ENCODE measurements around the gene VPS16. TPM values are rescaled to one million over a fixed set of nuclear protein-coding genes. Genes with fewer than 3 reads are reported as not detected.
"Not testable (repeated sequence)": the region's sequence is repeated elsewhere in the genome, so short reads cannot be mapped to it uniquely, and the experiment has no call there.

VPS16 gene
- total RNA-seq, 2 experiments from 2014 or later = 44.7 to 45.0 TPM

DNA sequence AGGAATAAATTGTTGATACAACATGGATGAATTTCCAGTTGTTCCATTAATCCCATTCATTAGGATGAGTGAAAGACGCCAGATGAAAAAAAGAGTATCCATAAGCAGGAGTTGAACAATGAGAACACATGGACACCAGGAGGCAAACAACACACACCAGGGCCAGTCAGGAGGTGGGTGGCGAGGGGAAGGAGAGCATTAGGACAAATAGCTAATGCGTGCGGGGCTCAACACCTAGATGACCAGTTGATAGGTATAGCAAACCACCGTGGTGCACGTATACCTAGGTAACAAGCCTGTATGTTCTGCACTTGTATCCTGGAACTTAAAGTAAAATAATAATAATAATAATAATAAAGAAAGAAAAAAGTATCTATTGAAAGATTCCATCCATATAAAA, 11.2 kb upstream of the VPS16 start:
- CTCF ChIA-PET = no interaction called here
- POLR2A ChIA-PET = no interaction called here

DNA sequence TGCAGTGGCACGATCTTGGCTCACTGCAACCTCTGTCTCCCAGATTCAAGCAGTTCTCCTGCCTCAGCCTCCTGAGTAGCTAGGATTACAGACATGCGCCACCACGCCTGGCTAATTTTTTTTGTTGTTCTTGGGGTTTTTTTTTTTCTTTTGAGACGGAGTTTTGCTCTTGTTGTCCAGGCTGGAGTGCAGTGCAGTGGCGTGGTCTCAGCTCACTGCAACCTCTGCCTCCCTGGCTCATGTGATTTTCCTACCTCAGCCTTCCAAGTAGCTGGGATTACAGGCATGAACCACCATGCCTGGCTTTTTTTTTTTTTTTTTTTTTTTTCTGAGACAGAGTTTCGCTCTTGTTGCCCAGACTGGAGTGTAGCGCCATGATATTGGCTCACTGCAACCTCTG, 9.3 kb upstream of the VPS16 start:
- CTCF ChIA-PET = not testable (repeated sequence)
- POLR2A ChIA-PET = interaction anchor here (0.6 kb wide), 1 partner anchor 388 kb away, joined by 3 read pairs; no protein-coding TSS in a partner anchor

DNA sequence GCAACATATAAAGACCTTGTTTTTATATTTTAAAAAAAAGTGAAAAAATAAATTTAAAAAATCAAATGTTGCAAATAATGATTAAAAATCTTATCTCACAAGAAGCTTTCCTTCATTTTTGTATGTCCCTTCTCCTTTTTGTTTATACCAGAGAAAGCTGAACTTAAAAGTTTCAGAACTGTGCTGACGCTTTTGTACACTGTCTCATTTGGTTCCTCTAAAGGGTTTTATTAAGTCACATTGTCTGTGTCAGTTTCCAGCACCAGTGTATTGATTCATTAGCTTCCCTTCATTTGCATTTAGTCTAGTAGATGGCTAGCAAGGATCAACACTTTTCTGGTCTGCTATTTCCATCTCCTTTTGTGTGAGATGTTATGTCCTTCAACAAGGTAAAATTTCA, 6.8 kb upstream of the VPS16 start:
- CTCF ChIA-PET = interaction anchor here (1.2 to 1.3 kb wide), 2 partner anchors 31 to 147 kb away, joined by 3 to 6 read pairs; no protein-coding TSS in a partner anchor

DNA sequence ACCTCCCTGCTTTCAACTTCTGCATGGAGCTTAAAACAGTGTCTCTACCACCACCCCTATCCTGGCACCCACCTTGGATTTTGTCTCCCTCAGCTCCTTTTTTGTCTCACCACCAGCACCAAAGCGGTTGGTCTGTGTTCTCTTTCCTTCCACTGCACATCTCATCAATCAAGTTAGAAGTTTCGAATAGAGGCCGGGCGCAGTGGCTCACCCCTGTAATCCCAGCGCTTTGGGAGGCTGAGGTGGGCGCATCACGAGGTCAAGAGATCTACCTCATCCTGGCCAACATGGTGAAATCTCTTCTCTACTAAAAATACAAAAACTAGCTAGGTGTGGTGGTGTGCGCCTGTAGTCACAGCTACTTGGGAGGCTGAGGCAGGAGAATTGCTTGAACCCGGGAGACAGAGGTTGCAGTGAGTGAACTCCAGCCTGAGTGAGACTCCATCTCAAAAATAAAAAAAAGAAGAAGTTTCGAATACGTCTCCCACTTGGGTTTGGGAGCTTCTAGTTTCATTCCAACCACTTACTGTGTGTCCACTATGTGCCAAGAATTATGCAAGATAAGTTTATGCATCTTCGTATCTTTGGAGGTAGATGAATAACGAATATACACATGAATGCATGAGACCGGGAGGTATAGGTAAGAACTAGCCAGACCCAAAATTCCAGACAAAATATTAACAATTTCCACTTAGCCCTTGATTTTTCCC, 6.0 kb upstream of the VPS16 start:
- CTCF ChIA-PET = interaction anchor here (1.2 to 1.3 kb wide), 2 partner anchors 30 to 148 kb away, joined by 3 to 6 read pairs; no protein-coding TSS in a partner anchor
- POLR2A ChIA-PET = no interaction called here

More for the DNA sequence above, 6.8 kb upstream of the VPS16 start:
- POLR2A ChIA-PET = no interaction called here

DNA sequence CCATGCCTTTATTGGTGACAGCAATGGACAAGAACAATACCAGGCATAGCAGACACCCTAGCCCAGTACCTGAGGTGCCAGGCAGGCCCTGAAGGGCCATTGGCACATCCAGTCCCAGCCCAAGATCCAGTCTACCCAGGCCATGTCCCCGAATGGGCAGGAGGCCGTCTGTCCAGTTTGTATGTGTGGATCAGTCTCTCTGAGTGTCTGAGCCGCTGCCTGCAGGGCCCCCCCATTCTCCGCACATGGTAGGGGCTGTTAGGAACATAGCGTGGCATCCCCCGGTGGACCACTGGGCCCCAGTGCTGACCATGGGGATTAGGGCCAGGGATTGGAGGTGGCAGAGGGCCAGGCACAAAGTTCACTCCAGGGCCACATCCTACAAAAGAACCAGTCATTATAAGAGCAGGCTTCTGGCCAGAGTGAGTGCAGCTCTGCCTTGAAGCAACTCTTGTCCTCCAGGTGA, 5.2 kb upstream of the VPS16 start:
- ChIA-PET CTCF (no interaction called here), POLR2A (no interaction called here)

DNA sequence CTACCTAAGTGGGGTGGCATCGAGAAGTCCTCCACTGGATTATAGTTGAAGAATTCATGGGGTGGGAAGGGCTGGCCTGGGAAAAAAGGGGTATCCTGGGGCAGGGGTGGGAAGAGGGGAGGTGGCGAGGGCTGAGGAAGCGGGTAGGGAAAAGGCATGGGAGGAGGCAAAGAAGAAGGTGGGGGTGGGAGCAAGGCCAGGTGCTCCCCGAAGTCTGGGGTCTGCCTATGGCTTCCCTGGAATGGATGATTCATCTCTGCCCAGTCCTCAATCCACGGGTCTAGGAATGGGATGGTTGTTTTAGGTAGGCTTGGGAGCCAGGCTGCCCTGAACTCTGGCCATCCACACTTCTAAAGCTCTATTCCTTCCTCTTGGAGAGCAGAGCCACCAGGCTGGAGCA, 4.5 kb upstream of the VPS16 start:
- ChIA-PET POLR2A (no interaction called here), CTCF (no interaction called here)

DNA sequence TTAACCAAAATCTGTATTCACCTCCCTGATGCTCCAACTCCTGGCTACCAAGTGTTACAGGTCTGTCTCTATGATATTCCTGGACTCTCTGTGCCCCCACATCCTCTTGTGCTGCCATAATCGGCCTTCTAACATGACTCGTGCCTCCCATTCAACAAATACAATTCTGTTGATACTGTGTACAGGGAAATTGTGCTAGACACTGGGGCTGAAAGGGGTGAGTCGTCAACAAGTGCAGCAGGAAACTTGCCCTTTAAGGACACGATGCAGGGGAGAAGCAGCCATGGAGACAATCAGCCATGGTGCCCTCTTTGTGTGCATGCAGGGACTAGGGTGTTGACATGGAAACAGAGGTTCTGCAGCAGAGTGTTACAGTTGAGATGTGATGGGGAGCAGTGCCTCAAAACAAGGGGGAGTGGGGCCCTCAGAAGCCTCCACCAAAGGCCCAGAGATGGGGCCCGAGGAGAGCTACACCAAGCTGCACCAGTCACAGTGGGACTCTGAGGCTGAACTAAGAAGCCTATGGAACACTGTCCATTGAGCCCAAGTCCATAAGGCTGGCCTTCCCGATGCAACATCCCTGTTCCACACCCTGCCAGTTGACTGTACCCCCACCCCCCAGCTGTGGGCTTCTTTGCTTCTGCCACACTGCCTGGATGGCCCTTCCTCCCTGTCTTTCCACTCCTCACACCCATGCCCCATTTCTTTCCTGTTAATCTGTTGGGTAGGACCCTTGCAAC, 3.2 kb upstream of the VPS16 start:
- ChIA-PET CTCF (interaction anchor here (0.6 kb wide), 1 partner anchor 950 kb away, joined by 3 read pairs; no protein-coding TSS in a partner anchor), POLR2A (no interaction called here)

DNA sequence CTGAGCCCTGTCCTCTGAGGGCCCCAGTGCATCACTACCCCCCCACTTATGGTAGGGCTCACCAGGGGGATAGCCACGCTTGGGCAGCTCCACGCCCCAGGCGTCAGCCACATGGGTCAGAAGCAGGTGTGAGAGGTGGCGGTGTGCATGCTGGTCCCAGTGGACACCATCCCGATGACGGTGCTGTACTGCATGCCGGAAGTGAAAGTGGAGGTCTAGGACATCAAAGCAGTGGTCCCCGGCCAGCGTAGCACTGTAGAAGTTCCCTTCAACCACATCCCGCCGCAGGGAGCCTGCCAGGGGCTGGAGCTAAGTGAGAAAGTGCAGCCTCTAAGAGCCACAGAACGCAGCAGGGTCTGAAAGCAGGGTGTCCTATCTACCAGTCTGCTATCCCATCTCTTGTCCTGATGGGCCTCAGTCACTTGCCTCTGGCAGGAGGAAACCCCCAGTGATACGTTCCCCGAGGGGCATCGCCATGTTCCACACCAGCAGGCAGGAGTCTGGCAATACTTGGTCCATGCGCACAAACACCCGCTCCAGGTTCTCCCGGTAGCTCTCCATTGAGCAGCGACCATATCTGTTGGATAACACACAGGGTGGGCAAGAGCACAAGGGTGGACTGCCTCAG, 2.3 kb upstream of the VPS16 start:
- ChIA-PET CTCF (interaction anchor here (0.6 kb wide), 1 partner anchor 949 kb away, joined by 3 read pairs; no protein-coding TSS in a partner anchor), POLR2A (no interaction called here)

DNA sequence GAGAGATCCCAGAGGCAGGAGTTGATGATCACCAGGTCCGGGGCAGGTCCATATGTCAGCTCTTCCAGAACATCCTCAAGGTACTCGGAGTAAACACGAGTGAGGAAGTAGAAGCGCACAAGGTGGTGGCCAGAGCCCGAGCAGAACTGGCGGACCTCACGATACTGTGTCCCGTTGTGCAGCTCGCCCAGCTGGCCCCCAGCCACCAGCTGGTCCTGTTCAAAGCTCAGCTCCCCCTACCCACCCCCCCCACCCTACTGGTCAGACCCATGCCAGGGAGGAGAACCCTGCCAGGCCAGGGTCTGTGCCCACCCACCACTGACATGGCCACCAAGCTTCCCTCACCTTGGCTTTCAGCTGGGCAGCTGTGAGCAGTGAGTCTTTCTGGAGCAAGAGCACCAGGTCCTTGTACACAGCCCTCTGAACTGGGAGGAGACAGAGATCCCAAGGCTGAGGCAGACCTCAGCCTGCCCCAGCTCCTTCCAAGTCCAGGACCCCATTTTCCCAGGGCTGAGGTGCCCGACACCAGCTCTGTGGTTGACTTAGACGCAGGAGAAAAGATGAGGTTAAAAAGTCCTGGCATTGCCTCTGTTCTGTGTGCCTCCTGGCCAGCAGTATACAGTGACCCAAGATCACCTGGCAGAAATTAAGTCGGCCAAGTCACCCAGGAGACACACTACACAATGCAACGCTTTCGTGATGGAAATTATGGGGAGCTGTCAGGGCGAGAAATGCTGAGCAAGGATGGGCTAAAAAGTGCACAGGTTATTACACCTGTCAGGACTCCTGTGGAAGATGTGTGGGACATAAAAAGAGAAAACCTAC, 1.5 kb upstream of the VPS16 start:
- CTCF ChIA-PET = interaction anchor here (1.8 kb wide), 1 partner anchor 86 kb away, joined by 5 read pairs; no protein-coding TSS in a partner anchor
- POLR2A ChIA-PET = no interaction called here

DNA sequence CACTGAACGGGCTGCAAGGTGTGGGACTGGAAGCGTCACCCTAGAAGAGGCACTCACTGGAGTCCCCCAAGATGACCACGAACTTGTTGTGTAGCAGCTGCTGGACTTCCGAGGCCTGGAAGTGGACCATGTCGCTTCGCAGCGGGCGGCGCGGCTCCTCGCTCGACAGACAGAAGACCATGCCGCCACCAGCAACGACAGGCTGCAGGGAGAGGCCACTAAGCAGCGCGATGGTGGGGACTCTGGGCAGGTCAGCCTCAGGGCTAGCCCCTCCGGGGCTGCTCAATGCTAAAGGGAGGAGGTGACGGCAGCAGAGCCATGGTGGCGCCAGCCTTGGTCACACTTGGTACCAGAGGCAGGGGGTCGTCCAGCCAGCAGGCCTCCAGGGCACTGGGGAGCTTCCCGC, 810 bp upstream of the VPS16 start:
- CTCF ChIA-PET = interaction anchor here (0.8 to 1.8 kb wide), 2 partner anchors 39 to 86 kb away, joined by 3 to 5 read pairs; no protein-coding TSS in a partner anchor
- POLR2A ChIA-PET = no interaction called here

DNA sequence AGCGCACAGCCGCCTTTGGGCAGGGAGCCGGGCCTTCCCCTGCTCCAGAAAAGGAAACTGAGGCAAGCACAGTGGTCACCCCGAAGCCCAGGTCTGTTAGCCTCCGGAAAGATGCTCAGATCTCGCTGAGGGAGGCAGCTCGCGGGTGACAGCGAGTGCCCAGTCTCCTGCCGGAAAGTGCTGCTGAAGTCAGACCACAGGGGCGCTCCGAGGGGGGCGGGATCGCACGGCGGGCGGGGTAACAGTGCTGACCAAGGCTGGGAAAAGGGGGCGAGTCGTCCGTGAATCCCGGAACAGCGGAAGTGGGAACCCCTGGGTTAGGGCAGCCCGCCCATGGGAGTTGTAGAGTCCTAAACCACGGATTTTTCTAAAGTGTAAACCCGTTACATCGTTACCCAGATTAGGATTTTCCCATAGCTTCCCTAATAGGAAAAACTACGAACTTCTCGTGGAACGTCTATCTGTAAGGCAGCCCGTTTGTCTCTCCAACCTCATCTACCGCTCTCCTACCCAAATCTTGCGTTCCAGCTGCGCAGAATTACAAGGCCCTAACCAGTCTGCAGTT, 504 bp downstream of the VPS16 start:
- CTCF ChIA-PET = interaction anchor here (1.6 kb wide), 1 partner anchor 11 kb away, joined by 8 read pairs; no protein-coding TSS in a partner anchor
- POLR2A ChIA-PET = interaction anchor here (0.7 to 1.0 kb wide), 2 partner anchors 157 to 189 kb away, joined by 3 to 4 read pairs; no protein-coding TSS in a partner anchor

DNA sequence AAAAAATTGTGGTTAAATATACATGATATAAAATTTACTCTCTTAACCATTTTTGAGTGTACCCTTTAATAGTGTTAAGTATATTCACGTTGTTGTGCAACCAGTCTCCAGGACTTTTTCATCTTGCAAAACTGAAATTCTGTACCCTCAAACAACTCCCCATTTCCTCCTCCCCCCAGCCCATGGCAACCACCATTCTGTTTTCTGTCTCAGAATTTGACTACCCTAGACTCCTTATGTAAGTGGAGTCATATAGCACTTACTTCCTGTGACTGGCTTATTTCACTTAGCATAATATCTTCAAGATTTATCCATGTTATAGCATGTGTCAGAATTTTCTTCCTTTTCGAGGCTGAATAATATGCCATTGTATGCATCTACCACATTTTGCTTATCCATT, 5.1 kb downstream of the VPS16 start:
- ChIA-PET CTCF (interaction anchor here (0.7 to 1.6 kb wide), 2 partner anchors 10 to 13 kb away, joined by 3 to 5 read pairs; no protein-coding TSS in a partner anchor), POLR2A (no interaction called here)

DNA sequence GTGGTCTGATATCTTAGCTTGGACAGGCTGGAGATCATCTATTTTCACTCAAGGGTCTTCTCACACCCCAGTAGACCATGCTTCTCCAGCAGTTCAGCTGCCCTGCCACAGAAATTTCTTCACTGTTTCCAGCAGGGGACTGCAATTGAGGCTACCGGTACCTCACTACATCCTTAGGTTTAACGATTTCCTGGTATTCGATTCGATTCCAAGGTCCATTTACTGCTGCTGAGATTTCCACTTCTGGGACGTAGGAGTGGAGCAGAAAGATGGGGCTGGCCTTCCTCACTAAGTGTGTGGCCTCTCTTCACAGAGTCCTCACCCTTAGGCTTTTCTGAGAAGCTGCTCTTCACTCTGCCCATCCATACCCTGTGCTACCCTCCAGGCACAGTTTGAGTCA, 6.2 kb downstream of the VPS16 start:
- ChIA-PET CTCF (interaction anchor here (1.1 to 1.6 kb wide), 2 partner anchors 12 to 69 kb away, joined by 3 to 5 read pairs; no protein-coding TSS in a partner anchor), POLR2A (no interaction called here)

DNA sequence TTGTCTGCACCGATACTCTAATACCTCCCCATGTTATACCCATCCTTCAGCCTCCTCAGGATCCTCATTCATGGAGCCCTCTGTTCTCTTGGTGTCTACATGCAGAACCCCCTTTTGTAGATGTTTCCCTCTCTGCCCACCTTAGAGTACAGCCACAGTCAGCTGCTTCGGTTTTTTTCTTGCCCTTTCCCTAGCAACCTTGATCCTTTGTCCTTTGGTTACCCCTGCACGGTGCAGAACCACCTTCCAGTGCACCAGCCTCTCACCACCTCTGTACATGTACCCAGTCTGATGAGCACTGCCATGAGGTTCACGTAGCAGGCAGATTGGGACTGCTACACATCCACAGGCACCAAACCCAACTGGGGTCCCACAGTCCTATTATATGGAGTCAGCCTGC, 7.3 kb downstream of the VPS16 start:
- POLR2A ChIA-PET = no interaction called here
- CTCF ChIA-PET = interaction anchor here (0.6 to 1.1 kb wide), 2 partner anchors 68 to 239 kb away, joined by 3 read pairs; no protein-coding TSS in a partner anchor

DNA sequence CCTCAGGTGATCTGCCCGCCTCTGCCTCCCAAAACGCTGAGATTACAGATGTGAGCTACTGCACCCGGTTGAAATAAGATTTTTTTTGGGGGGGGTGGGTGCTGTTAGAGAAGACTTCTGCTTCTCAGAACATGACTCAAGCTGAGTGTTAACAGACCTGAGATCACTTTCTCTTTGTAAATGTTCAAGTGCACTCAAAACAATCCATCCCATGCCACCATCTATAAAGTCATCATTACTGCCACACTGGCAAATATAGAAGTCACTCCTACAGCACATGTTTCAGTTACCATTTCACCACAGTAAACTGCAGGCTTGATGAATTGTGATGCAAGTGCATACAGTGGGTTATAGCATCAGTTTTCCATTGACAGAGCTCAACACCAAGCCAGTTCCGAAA, 9.0 kb downstream of the VPS16 start:
- POLR2A ChIA-PET = no interaction called here
- CTCF ChIA-PET = interaction anchor here (1.2 kb wide), 1 partner anchor 16 kb away, joined by 3 read pairs; no protein-coding TSS in a partner anchor

DNA sequence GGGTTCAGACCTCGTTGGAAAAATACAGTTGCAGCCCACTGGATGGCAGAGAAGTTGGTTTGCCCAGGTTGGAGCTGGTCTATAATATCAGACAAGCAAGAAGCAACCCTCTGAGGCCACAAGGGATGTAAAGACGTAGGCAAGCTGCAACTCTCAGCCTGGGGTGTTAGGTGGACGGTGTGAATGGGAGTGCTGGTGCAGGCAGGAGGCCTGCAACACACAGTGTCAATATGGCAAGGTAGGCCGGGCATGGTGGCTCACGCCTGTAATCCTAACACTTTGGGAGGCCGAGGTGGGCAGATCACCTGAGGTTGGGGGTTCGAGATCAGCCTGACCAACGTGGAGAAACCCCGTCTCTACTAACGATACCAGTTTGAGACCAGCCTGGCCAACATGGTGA, 10.5 kb downstream of the VPS16 start:
- ChIA-PET CTCF (interaction anchor here (0.6 to 2.2 kb wide), 9 partner anchors 10 to 285 kb away, joined by 3 to 8 read pairs (median 4); partner anchors contain the start of genes PCED1A and VPS16), POLR2A (no interaction called here)

DNA sequence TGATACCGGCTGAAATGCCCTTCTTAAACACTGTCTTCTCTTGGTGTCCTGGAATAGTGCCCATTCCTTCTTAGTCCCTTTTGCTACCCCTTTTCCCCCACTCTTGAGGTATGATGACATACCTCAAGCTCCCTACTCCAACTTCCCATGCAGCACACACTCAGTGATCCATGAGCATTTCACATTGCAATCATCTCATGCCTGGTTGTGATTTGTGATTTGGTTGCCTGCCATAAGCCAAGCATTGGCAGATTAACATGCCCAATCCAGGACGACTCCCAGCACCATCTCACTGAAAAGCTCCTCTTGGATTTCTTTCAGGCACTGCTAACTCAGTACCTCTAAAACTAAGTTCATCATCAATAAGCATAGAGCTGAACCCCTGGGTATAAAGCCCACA, 18.0 kb downstream of the VPS16 start:
- ChIA-PET POLR2A (no interaction called here), CTCF (interaction anchor here (0.7 to 1.5 kb wide), 2 partner anchors 13 to 175 kb away, joined by 3 to 5 read pairs; no protein-coding TSS in a partner anchor)

DNA sequence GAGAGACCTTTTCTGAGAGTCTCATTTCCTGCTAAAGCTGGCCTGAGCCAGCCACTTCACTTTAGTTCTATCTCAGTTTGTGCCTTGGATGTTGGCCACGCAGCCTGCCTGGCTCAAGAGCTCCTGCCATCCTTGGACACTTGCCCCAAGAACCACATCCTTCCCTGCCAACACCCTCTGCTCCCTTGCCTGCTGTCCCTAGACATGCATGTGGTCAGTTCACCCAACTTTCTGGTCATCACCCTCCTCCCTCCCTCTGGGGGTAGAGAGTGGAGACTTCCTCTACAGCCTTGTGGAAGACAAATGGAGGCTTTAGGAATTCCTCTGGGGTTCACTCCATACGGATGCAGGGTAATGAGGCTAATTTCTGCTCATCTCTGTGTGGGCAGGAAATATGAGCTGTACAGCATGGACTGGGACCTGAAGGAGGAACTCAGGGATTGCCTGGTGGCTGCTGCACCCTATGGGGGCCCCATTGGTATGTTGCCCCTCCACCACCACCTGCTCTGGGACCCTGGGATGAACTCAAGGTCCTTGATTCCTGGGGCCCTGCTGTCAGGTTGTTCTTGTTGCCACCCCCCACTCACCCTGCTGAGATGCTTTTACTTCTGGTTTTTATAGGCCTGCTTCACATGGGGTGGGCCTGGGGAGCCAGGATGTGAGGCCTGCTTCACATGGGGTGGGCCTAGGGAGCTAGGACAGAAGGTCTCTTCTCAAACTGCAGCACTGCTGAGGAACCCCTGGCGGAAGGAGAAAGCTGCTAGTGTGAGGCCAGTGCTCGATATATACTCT, 19.0 kb downstream of the VPS16 start:
- CTCF ChIA-PET = interaction anchor here (1.5 kb wide), 1 partner anchor 13 kb away, joined by 5 read pairs; no protein-coding TSS in a partner anchor
- POLR2A ChIA-PET = no interaction called here

All from activated CD8-positive, alpha-beta memory T cell treated with anti-CD3 and anti-CD28 coated beads for 36 hours (primary cell).